GM21423 (cell line): Measurements from ENCODE around the gene PTPRO.
"Not testable (repeated sequence)": the region's sequence is repeated elsewhere in the genome, so short reads cannot be mapped to it uniquely, and the experiment has no call there.

Experiments
- ATAC-seq: cut with Tn5 transposase; IDR thresholded peaks from one replicate; pipeline ENCODE4 v1.9.1; 2021; ENCODE audit warnings: mild to moderate bottlenecking, moderate library complexity; ENCODE audit not compliant: unreplicated experiment

The PTPRO gene

DNA sequence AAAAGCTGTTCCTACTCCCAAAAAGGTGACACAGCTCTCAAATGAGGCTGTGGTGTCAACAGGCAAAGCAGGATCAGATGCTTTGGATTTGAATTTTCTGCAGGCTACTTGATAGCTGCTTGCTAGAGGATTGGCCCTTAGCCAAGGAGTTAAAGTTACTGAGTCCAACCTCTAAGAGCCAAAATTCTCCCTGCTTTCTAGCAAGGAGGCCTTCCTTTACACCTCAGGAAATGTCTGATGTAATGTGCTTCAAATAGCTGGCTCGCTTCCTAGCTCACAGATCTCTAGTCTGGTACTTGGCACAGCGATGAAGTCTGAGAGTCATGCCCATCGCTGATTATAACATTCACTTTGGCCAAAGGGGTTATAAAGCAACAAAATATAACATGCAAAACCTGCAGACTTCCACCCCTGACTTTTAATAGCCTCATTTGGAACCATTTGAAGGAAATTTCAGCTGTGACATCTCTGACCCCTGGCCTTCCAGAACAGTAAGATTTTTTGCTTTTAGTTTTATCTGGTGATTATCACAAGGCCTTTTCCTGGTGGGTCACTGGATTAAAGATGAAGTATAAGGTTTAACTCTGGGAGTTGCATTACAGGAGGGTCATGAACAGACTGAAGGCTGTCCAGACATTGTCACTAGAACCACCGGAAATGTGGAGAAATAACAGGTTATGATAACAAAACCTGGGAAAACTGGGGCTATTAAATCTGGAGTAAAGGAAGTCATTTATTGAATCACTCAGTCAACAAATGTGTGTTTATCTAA lies 277.1 kb downstream of the PTPRO start:
- ATAC-seq = no peak

DNA sequence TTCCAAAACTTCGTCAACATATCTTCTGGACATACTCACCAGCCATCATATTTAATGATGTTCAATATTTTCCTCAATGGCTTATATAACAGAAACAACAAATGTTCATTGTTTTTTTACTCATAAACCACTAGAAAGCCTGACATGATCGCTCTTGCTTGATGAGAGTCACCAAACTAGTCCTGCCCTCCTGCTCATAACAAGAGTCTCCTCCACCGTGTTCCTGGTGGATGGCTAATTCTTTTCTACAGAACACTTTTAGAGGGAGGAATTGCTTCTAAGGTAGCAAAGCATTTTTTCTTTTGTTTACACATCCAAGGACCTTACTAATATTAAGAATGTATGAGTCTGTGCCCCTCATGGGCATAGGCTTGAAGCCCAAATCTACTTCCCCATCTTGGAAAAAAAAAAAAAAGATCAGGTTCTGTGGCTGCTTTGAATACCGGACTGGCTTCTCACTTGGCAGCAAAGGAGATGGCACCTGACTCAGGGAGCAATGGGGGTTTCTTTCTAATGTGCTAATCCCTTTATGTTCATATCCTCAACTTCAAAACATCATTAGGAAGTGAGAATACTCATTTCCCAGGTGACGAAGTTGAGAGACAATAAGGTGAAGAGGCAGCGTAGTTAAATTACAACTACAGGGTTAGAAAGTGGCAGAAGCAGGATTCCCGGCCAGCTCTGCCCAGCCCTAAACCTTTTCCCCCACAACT lies 278.1 kb downstream of the PTPRO start:
- ATAC-seq = no peak

DNA sequence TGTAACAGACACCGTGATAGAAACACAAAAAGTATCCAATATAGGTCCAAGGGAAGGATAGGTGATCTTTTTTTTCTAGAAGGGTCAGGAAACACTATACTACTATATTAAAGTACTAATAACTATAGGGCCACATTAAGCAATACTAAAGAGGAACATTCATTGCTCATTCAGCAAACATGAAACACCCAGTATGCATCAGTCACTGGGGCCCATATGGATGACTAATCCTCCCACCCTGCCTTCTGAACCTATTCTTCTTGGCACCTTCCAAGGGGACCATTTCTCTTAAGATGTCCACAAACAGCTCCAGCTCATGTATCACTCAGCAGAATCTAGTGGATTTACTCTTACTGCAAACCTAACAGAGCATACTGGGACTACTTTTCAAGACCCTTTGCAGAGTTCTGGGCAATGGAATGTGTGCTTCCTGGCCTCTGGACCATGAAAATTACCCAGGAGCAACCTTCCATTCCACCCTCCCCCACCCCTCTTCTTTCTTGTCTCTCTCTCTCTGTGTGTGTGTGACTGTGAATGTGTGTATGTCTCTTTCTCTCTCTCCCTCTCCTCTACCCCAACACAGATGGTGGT lies 279.0 kb downstream of the PTPRO start:
- ATAC-seq = no peak

DNA sequence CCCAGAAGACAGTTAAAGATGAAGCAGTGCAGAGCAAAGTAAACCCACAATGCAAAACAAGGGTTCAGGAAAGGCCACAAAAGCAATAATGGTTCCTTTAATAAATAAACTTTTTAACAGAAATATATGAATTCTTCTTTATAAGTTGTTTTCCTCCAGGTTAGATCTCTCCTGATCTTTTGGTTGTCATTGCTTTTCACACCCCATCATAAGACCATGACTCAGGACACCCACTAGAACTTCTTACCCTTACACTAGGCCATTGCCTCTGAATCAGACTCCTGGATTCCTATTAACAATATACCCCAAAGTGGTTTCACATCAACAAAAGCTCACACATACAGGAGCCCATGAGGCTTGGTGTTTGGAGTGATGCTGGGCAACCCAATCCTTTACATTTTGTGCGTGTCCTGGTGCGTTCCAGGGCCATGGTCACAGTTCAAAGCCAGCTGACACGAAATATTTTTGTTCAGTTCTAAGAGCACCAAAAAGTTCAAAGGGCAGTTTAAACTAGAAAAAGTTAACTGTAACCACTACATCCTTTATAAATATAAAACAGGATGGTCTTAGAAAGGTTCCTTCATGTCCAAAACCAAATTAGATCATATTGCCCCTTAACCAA lies 279.9 kb downstream of the PTPRO start:
- no peak for ATAC-seq

DNA sequence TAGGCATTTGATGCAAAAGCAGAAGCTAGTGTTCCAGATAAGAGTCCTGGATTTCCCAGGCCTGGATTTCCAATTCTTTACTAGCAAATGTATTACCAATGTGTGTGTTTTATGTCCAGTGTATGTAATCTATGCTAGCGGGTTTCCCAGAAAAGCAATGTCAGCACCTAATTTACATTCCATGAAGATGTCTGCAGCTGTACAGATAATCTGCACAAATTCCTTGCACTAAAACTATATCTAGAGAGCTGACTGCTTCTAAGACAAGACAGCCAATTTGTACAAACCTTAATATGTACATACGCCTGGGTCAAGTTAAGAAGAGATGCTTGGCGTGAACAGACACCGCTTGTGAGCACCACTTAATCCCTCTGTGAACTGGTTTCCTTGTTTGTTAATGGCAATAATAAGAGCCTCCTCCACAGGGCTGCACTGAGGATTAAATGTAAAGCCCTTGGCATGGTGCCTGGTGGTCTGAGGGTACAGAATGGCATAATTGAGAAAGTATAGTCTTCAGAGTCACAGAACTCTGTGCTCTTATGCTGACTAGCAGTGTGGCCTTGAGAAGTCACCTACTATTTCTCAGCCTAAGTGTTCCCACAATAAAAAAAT lies 281.3 kb downstream of the PTPRO start:
- no peak for ATAC-seq

DNA sequence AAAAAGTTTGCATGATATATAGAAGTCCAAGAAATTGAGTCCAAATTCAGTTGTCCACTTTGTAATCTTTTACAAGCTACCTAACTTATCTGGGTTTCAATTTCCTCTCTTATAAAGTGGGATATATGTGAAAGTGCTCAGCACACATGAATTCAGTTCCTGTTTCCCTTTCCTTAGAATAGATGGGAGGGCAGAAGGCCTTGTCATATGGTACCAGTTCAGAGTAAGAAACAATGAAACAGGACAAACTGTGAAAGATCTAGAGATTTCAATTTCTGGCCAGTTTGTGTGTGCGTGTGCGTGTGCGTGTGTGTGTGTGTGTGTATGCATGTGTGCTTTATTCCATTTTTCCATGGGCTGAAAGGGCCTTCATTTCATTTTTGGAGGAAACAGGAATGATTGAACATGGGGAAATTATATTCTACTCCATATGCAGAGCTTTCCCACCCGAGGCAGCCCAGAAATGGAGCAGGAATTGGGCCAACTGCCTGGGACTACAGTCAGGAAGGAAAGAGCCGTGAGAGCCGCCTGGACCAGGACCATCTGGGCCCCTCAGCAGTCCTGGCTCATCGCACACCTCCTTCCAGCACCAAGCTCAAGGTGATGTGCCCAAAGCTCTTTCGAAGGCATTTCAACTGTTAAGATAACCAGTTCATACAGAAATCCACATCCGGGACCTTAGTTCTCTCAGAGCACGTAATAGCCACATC lies 283.7 kb downstream of the PTPRO start:
- ATAC-seq = no peak

DNA sequence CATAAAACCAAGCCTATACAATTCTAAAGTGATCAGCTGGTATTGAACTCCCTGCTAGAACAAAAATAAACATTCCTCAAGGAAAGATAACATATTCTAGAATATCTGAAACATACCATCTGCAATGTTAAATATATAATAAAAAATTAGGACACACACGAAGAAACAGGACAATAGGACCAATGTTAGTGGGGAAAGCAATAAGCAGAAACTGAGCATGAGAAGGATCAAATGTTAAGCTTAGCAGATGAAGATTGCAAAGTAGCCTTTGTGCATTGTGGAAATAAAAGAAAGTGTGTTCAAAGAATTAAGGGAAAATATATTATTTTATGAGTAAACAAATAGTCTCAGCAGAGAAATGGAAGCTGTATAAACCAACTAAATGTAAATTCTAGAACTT lies 286.1 kb downstream of the PTPRO start:
- no peak for ATAC-seq

DNA sequence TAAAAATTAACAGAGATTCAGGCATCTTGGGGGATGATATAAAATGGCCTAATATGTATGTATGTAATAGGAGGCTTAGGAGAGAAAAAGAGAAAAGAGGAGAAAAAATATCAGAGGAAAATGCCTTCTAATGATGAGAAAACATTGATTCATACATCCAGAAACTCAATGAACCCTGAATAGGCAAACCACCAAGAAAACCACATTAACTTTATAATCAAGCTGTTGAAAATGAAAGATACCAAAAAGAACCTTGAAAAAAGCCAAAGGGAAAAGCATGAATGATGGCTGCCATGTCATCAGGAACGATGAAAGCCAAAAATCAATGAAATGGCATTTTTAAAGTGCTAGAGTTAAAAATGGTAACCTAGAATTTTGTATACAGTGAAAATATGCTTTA lies 286.6 kb downstream of the PTPRO start:
- no peak for ATAC-seq

DNA sequence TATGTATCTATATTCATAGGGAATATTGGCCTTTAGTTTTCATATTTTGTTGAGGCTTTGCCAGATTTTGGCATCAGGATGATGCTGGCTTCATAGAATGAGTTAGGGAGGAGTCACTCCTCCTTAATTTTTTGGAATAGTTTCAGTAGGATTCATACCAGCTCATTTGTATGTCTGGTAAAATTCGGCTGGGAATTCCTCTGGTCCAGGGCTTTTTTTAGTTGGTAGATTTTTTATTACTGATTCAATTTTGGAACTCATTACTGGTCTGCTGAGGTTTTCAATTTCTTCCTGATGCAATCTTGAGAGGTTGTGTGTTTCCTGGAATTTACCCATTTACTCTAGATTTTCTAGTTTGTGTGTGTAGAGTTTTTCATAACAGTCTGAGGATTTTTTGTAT lies 291.7 kb downstream of the PTPRO start:
- no peak for ATAC-seq

DNA sequence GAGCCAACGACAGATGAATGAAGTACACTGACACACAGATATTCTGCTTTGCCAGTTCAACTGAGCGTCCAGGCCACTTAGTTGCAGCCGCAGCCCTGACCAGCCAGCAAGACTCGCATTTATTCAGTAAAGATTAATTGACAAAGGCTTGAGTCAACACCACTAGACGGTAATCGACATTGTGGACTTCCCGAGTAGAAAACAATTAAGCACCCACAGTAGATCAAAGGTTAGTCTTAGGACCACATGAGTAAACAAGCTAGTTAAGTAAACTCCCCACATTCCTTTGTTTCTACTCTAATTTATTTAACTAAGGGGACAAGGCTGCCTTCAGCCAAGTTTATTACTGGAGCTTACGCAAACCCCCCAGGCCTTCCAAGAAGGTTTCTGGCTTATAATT lies 294.2 kb downstream of the PTPRO start:
- not testable (repeated sequence) for ATAC-seq

DNA sequence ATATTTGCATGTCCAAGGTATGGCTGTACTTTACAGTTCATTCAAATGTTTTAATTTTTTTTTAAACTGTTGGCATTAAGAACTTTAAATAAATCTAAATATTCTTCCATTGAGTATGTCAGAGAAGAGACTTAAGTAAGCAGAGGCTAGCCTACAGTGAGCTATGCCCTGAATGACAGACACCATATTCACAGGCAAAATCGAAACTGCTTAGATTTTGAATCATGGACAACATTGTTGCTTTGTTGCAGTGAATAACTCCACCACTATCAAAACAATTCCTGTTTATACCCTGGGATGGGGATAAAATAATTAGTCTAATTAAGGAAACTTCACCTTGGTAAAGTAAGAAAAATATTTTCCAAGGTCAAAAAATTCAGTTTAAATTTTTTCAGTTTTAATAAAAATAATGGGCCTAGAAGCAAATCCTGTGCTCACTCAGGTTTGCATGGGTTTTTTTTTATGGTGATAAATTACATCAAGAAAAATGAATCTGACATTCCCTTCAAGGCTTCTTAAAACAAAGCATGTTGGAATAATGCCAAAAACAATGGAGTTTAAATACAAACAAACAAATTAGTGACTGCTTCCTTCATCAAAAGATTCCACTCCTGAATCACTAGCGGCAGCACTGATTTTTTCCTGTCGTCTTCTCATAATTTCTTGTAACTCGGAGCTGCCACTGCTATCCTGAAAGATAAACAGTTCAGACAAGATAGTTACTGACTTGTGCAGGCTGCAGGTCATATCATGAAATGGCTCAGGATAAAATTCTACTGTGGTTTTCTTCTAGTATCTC lies 298.6 kb downstream of the PTPRO start:
- ATAC-seq = no peak

DNA sequence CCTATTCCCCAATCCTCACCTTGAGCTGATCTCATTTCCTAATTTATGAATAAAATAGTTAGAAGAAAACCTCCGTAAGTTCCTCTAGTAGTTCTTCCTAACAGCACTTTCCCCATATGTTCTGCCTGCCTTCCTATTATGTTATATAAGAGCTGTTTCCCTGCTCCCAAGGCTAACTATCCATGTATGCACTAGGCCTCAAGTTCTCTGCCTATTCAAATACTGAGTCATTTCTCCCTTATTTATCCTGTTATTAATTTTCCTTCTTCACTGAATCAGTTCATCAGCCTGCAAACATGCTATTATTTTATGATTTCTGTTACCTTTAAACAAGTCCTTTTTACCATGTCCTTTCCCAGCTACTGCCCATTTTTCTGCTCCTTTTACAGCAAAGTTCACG lies 302.8 kb downstream of the PTPRO start:
- no peak for ATAC-seq

DNA sequence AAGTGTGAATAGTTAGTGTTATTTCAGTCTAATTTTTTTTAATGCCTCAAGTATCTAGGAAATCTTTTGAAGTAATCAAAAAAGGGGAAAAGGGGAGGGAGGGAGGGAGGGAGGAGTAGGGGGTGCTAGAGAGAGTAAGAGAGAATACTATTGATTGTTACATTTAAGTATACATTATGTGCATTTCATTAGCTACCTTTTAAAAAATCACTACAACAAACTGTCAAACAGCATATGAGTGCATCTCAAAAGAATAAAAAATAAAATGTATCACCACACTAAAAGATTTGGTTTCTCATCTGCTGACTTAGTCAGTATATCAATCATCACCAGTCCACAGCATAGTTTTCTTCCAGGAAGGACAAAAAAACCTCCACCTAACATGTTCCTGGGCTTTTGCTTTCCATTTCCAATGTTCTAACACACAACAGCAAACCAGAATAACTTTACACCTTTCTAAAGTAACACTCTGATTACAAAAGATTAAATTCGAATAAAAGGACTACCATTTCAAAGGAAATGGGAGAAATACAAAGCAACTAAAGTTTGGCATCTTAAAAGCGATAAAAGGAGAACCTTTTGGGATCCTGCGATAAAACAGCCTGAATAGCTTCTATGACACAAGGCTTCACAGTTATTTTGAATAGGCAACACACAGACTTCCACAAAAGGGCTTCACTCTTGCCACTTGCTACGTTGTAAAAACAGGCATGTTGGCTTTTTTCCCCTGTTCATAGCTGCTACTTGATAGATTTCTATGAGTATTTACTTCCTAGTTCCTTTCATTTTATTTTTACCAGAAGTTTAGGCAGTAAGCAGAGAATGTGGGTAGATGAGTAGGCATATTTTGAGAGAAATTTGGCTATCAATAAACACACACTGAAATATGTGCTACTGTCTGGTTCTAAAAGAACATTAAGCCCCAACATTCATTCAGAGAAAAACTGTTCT lies 306.0 kb downstream of the PTPRO start:
- ATAC-seq = no peak

DNA sequence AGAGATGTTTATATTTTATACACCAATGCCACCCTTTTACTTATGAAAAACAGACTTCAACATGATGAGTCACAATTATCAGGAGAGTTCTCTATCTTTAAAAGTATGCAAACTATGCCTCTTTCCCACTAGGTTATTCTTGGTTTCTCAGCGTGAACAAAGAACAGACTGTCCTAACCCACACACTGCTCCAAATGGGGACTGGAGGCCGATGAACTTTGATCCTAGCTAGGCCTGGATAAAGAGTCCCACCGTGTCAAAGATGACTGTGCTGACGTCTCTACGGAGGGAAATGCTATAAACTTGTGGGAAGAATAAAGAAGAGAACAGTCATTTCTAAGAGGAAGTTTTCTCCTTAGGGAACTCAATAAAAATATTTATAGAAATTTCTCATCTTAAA lies 306.8 kb downstream of the PTPRO start:
- peak; percentile 48 for ATAC-seq

DNA sequence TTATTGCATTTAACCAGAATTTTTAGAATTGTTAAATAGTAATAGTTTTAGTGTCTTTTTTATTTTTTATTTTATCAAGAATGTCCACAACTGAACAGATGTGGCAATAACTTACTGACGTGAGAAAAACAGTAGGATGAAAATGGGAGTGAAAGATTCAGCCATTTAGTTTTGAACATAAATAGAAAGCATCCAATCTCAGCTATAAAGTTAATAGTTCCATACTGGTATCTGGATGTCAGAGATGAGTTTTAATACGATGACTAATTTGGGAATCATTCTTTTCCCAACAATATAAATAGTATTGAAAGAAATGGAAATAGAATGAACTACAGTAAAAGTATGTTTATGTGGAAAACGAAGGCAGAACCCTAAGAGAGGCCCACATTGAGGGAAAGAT lies 307.5 kb downstream of the PTPRO start:
- no peak for ATAC-seq

DNA sequence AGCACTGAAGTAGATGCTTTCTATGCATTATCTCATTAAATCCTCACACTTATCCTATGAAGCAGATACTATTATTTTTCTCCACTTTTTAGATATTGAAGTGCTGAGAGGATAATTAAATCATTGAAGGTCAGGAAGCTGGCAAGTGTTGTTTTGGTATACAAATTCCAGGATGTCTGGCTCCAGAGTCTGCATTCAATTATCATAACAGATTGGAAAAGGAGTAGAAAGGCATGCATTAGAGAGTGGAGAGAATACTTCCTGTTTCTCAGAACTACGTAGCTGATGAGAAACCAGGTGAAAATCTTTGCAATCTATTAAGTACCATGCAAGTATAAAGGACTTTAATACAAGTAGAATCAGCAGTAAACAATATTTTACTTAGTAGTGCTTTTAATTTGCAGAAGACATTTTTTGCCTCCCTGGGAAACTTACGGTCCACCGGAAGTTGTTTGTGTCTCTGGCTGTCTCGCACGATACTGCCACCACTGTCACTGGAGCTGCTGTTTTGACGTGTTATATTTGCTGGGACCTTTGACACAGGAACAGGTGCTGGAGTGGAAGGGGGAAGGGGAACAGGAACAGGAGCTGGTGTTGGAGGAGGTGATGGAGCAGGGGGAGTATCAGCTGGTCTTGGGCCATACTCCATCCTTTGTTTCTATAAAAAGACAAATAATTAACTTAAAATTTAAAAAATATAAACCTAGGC lies 308.9 kb downstream of the PTPRO start:
- ATAC-seq = no peak

DNA sequence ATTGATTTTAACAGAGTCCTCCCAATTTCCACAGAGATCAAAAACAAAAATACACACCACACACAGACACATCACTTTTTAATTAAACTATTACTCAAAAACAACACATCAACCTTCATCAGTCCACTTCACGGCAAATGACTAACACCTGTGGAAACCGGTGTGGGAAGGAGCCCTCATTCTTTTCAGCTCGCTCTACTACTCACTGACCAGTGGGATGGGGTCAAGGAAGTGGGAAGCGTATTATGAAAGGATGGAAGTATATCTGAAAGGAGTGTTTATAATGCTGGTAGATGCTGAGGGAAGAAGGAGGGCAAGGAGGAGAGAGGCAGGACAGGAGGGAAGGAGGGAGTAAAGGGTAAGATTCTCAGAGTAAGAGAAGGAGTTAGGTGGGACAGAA lies 310.4 kb downstream of the PTPRO start:
- ATAC-seq = no peak

DNA sequence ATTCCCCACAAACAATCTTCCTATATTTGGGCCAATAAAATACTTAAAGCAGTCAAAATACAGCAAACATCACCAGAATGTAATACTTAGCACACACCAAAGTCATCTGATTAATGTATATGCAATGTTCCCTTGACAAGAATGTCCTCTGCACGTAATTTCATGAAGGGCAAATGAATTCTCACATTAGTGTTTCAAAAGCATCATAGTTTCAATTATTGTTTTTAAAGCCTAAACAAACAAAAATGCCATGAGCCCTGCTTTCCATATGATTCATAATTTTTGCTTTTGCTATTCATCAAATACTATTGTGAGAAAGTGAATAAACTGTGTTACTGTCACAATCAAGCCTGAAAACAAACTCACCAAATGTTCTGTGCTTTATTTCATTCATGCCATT lies 310.9 kb downstream of the PTPRO start:
- no peak for ATAC-seq
